ACC112 (cell line): ENCODE measurements around the gene CD109.

Experiments used
- H2AFZ ChIP-seq: fragments of 200-600 bp; sonication (generic); one replicate; pipeline ENCODE4 v1.6.0; 2017; ENCODE audit warnings: antibody characterized with exemption, low read length; ENCODE audit not compliant: unreplicated experiment
- H3K27ac ChIP-seq: fragments of 200-600 bp; sonication (generic); 2 replicates; pipeline ENCODE4 v1.5.1; 2014; ENCODE audit warnings: low read depth, mild to moderate bottlenecking, antibody characterized with exemption, low read length, moderate library complexity
- H3K27me3 ChIP-seq: fragments of 200-600 bp; sonication (generic); 2 replicates; pipeline ENCODE4 v1.6.1; 2014; ENCODE audit warnings: mild to moderate bottlenecking, antibody characterized with exemption, low read length, moderate library complexity, mixed read lengths; ENCODE audit not compliant: insufficient read depth
- H3K36me3 ChIP-seq: fragments of 200-600 bp; sonication (generic); 2 replicates; pipeline ENCODE4 v1.6.1; 2016; ENCODE audit warnings: mild to moderate bottlenecking, antibody characterized with exemption, low read length, moderate library complexity, mixed read lengths; ENCODE audit not compliant: insufficient read depth
- H3K4me1 ChIP-seq: fragments of 200-600 bp; sonication (generic); one replicate; pipeline ENCODE4 v1.6.1; 2016; ENCODE audit warnings: low read length, mixed read lengths; ENCODE audit not compliant: insufficient read depth, unreplicated experiment, control insufficient read depth
- H3K4me3 ChIP-seq: fragments of 200-600 bp; sonication (generic); 2 replicates; pipeline ENCODE4 v1.5.1; 2014; ENCODE audit warnings: mild to moderate bottlenecking, low read depth, low read length
- H3K79me2 ChIP-seq: fragments of 200-600 bp; sonication (generic); one replicate; pipeline ENCODE4 v1.6.0; 2016; ENCODE audit warnings: low read length; ENCODE audit not compliant: control insufficient read depth, unreplicated experiment, insufficient read depth

The CD109 gene

DNA sequence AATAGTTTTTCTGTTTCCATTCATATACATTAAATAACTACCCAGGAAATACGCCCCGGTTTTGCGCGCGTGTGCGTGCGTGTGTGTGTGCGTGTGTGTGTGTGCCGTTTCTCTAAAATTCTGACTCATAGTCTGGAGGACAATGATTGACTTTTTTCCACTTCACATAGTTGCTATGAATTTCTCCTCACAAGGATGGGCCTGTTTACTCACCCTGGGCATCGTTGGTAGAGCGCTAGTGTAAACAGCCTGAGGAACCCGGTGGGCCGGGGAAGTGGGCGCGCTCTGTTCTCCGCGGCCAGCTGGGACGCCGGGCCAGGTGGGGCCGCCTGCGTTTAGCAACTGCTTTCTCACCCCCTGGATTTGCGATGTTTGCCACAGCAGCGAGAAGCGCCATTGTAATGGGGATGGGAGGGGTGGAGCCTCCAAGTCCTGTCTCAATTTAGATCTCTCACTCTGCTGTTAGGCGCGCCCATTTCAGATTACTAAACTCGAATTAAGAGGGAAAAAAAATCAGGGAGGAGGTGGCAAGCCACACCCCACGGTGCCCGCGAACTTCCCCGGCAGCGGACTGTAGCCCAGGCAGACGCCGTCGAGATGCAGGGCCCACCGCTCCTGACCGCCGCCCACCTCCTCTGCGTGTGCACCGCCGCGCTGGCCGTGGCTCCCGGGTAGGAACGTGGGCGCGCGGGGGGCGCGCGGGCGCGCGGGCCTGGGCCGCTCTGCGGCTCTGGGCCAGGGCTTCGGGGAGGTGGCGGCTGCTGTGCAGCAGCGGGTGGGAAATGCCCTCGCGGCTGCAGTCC lies at the start of gene CD109:
CD109 (plus strand) TSS at position 585 of the 803 bp plus-strand sequence; CDS start at position 598, 13 bp downstream.
- H3K4me3 ChIP-seq = peak within 1 kb of the TSS; percentile 79
- H3K27ac ChIP-seq = peak within 1 kb of the TSS; percentile 87
- no peaks in the 10 kb centered on the region for H3K27me3 ChIP-seq
- peak within 1 kb of the TSS; percentile 62 for H2AFZ ChIP-seq
- peaks cover 31% of the 10 kb centered on the region for H3K4me1 ChIP-seq
- peaks cover 4% of the 10 kb centered on the region; the same call in 1 of the 2 replicates for H3K36me3 ChIP-seq
- peaks cover 20% of the 10 kb centered on the region for H3K79me2 ChIP-seq

GRCh38 chr6:73648166-73648565 lies 47.8 kb upstream of the CD109 start:
- Histone ChIP-seq H3K4me3 (peak overlapping the region; percentile 22), H3K79me2 (peaks cover 9% of the 10 kb centered on the region), H3K4me1 (peaks cover 33% of the 10 kb centered on the region), H3K36me3 (peaks cover 4% of the 10 kb centered on the region; the same call in 1 of the 2 replicates), H2AFZ (no peak overlapping the region), H3K27me3 (no peaks in the 10 kb centered on the region), H3K27ac (peak overlapping the region; percentile 68)

DNA sequence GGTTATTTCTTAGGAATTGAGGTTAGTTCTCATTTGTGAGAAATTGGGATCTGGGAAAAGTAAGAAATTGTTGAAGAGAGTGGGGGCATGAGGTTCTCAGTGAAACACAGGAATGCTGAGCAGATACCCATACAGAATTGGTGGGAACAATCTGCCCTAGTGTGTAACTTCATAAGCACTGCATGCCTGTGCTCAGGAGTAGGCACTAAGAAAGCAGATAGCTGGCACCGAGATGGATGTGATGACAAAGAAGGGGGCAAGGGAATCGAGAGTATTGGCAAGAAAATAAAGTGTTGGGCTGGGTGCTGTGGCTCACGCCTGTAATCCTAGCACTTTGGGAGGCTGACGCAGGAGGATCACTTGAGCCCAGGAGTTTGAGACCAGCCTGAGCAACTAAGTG lies 46.2 kb upstream of the CD109 start:
- H3K36me3 ChIP-seq = peaks cover 4% of the 10 kb centered on the region; the same call in 1 of the 2 replicates
- H3K27ac ChIP-seq = no peak overlapping the region
- H3K79me2 ChIP-seq = peaks cover 10% of the 10 kb centered on the region
- H2AFZ ChIP-seq = no peak overlapping the region
- no peaks in the 10 kb centered on the region for H3K27me3 ChIP-seq
- no peak overlapping the region for H3K4me3 ChIP-seq
- peaks cover 28% of the 10 kb centered on the region for H3K4me1 ChIP-seq

DNA sequence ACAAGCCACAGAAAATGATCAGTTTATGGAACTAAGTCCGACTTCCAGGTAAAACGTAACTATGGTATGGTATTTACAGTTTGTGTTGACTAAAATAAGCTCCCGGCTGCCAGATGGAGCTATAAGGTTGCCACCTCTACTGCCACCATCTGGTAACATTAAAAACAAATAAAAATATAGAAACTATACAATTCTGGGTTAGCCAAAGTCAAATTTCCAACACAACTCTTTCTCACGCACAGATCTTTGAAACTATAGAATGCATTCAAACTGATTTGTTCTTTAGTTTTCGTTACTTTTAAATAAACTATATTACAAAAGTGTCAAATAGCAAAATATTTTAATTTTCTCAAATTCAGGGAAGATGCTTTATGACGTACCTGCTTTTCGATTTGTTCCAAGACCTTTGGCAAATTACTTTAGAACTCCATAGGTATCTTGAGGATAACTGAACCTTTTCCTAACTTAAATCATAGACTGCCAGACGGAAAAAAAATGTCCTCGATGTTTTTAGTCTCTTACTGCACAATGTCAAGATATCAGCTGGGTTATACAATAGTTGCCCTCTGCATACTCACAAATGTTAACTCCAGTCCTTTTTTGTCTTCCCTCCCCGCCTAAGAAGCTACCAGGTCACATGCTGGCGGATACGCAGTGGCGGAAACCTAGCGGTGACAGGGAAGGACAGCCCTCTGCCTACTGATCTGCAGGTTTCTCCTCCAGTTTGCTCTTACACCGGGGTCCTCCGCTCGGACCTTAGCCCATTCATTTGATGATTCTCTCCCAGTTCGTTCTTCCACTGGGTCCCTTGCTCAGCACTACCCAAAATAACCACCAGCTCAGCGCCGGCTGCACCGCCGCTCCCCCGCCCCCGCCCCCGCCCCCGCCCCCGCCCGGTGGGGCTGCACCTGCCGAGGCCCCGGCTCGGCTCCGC lies 43.1 kb upstream of the CD109 start:
- Histone ChIP-seq H3K27me3 (no peaks in the 10 kb centered on the region), H2AFZ (peak overlapping the region; percentile 91), H3K4me1 (peaks cover 31% of the 10 kb centered on the region), H3K27ac (peak overlapping the region; percentile 53), H3K36me3 (no peaks in the 10 kb centered on the region), H3K79me2 (peaks cover 10% of the 10 kb centered on the region), H3K4me3 (peak overlapping the region; percentile 92)

GRCh38 chr6:73653571-73654424 lies 42.2 kb upstream of the CD109 start, which contains the start of gene SLC17A5:
Gene SLC17A5, minus strand, starts transcription at chr6:73653992. Its CDS starts 106 bp downstream, at chr6:73653886.
- Histone ChIP-seq H3K79me2 (peaks cover 10% of the 10 kb centered on the region), H3K27ac (peak within 1 kb of the TSS; percentile 84), H3K4me3 (peak within 1 kb of the TSS; percentile 92), H2AFZ (peak within 1 kb of the TSS; percentile 91), H3K4me1 (peaks cover 22% of the 10 kb centered on the region), H3K27me3 (no peaks in the 10 kb centered on the region), H3K36me3 (no peaks in the 10 kb centered on the region)

DNA sequence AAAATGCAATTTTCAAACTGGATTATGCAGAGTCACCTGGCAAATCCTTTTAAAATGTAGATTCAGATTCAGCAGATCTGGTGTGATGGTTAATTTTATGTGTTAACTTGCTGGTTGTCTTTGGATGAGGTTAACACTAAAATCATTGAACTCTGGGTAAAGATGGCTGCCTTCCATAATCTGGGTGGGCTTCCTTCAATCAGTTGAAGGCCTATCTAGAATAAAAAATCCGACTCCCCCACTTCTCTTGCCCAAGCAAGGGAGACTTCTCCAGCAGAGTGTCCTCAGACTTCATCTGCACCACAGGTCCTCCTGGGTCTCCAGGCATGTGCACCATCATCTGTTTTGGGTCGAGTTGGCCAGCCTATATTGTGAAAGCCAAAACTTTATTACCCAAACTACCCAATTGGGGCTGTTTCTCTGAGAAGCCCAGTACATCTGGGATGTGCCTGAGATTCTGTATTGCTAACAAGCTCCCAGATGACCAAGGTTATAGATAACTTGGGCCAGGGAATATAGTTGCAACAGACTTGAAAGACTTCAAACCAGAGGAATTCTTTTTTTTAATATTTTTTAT lies 40.6 kb upstream of the CD109 start:
- H3K79me2 ChIP-seq = peaks cover 10% of the 10 kb centered on the region
- peak overlapping the region; percentile 84 for H3K27ac ChIP-seq
- H3K36me3 ChIP-seq = no peaks in the 10 kb centered on the region
- H3K27me3 ChIP-seq = no peaks in the 10 kb centered on the region
- peaks cover 19% of the 10 kb centered on the region for H3K4me1 ChIP-seq
- H3K4me3 ChIP-seq = peak overlapping the region; percentile 92
- peak overlapping the region; percentile 41 for H2AFZ ChIP-seq

DNA sequence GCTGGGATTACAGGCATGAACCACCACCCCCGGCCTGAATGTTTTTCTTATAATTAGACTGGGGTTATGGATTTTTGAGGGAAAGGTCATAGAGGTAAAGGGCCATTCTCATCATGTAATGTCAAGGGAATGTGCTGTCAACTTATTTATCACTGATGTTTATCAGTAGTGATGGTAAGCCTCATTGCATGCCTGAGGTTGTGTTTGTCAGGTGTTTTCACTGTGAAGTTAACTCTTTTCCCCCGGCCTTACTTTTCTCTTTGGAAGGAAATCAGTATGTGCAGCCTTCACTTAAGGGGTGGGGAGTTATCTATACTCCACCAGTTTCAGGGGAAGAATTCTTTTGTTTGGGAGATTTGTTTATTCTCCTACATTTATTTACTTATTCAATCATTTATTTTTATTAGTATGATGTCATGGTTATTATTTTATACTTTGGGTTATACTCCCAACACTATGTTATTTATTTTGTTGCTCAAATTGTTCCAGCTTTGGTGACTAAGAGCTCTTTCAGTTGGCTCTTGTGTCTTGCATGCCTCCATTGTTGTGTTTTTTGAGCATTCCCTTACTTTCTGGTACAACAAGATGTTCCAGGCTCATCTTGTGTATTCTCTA lies 39.4 kb upstream of the CD109 start:
- peak overlapping the region; percentile 33; the same call in 1 of the 2 replicates for H3K27ac ChIP-seq
- no peak overlapping the region for H3K4me3 ChIP-seq
- H3K36me3 ChIP-seq = no peaks in the 10 kb centered on the region
- no peak overlapping the region for H2AFZ ChIP-seq
- H3K79me2 ChIP-seq = peaks cover 9% of the 10 kb centered on the region
- H3K27me3 ChIP-seq = no peaks in the 10 kb centered on the region
- peaks cover 19% of the 10 kb centered on the region for H3K4me1 ChIP-seq

DNA sequence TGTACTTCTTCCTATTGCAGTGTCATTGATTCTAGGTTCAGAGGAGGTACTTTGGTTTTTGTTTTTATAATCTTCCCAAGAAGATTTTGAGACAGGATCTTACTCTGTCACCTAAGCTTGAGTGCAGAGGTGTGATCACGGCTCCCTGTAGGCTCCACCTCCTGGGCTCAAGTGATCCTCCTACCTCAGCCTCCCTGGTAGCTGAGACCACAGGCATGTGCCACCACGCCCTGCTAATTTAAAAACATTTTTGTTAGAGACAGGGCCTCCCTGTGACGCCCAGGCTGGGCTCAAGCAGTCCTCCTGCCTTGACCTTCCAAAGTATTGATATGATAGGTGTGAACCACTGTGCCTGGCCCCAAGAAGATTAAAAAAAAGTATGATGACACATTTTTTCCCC lies 38.8 kb upstream of the CD109 start:
- no peak overlapping the region for H3K4me3 ChIP-seq
- H3K4me1 ChIP-seq = peaks cover 17% of the 10 kb centered on the region
- H2AFZ ChIP-seq = no peak overlapping the region
- no peaks in the 10 kb centered on the region for H3K27me3 ChIP-seq
- H3K36me3 ChIP-seq = no peaks in the 10 kb centered on the region
- H3K27ac ChIP-seq = peak overlapping the region; percentile 33; the same call in 1 of the 2 replicates
- H3K79me2 ChIP-seq = peaks cover 6% of the 10 kb centered on the region

- Histone ChIP-seq H3K27ac (no peak overlapping the region), H3K27me3 (no peaks in the 10 kb centered on the region)
Measured at GRCh38 chr6:73664701-73665100, 31.3 kb upstream of the CD109 start.

More at GRCh38 chr6:73664701-73665100, 31.3 kb upstream of the CD109 start:
- Histone ChIP-seq H2AFZ (no peak overlapping the region), H3K79me2 (no peaks in the 10 kb centered on the region), H3K36me3 (no peaks in the 10 kb centered on the region), H3K4me3 (no peak overlapping the region), H3K4me1 (peaks cover 16% of the 10 kb centered on the region)
